Stimulated activated CD8-positive, alpha-beta memory T cell treated with anti-CD3 and anti-CD28 coated beads, Interleukin-12 subunit alpha, Interleukin-12 subunit beta, amount 100 ng/mL, for 24 hours (primary cell): ENCODE results near the gene TTC32.

Experiments used
- DNase-seq: peaks from one replicate; pipeline ENCODE4 v3.0.0-alpha.2; 2020; ENCODE audit errors: extremely low read depth

Gene TTC32

GRCh38 chr2:19854596-19855541 lies 46.9 kb downstream of the TTC32 start:
- DNase-seq = no peak

GRCh38 chr2:19851116-19851695 lies 50.6 kb downstream of the TTC32 start:
- no peak for DNase-seq

- no peak for DNase-seq
These were observed 51.4 kb downstream of the TTC32 start for GRCh38 chr2:19850056-19851050.

- DNase-seq = no peak
These were observed 52.8 kb downstream of the TTC32 start for GRCh38 chr2:19848952-19849351.

- DNase-seq = no peak
These were observed 53.6 kb downstream of the TTC32 start for GRCh38 chr2:19848029-19848750.

- DNase-seq = no peak
These were observed 54.3 kb downstream of the TTC32 start for GRCh38 chr2:19847486-19847885.
